Mesenchymal stem cell (in vitro differentiated cells and primary cell): ENCODE data around the gene MRFAP1.

Experiments
- DNase-seq: peaks from one replicate; pipeline ENCODE4 v3.0.0-alpha.2; 2013
- H2AFZ ChIP-seq: one replicate; pipeline ENCODE4 v1.6.1; 2013; ENCODE audit warnings: low read depth, mild to moderate bottlenecking, control low read depth, inconsistent platforms, low read length, moderate library complexity
- H2AK5ac ChIP-seq: 2 replicates; pipeline ENCODE4 v1.6.1; 2013; ENCODE audit warnings: low read length, moderate library complexity, mild to moderate bottlenecking, inconsistent platforms; ENCODE audit not compliant: severe bottlenecking
- H2BK120ac ChIP-seq: one replicate; pipeline ENCODE4 v1.6.1; 2013; ENCODE audit warnings: low read depth, mild to moderate bottlenecking, inconsistent platforms, low read length, moderate library complexity
- H2BK12ac ChIP-seq, 2 experiments: one replicate each; pipeline ENCODE4 v1.6.1; 2013; ENCODE audit warnings: inconsistent platforms in 2 of 2, low read length in 2 of 2, mild to moderate bottlenecking in 2 of 2, moderate library complexity in 2 of 2, control low read depth in 1 of 2
- H2BK15ac ChIP-seq: one replicate; pipeline ENCODE4 v1.6.1; 2013; ENCODE audit warnings: mild to moderate bottlenecking, low read depth, inconsistent platforms; ENCODE audit not compliant: poor library complexity, severe bottlenecking
- H2BK5ac ChIP-seq: 2 replicates; pipeline ENCODE4 v1.6.1; 2013; ENCODE audit warnings: low read depth, mild to moderate bottlenecking, low read length, control low read depth, inconsistent platforms; ENCODE audit not compliant: poor library complexity, severe bottlenecking
- H3K14ac ChIP-seq, 2 experiments: one replicate each; pipeline ENCODE4 v1.6.1; 2013; ENCODE audit warnings: inconsistent platforms in 2 of 2, low read length in 2 of 2, control low read depth in 1 of 2, mild to moderate bottlenecking in 1 of 2, moderate library complexity in 1 of 2
- H3K18ac ChIP-seq, 2 experiments: one replicate each; pipeline ENCODE4 v1.6.1; 2013; ENCODE audit warnings: inconsistent platforms in 2 of 2, low read length in 2 of 2, control low read depth in 1 of 2, low read depth in 1 of 2, mild to moderate bottlenecking in 1 of 2
- H3K23ac ChIP-seq, 2 experiments: one replicate each; pipeline ENCODE4 v1.6.1; 2013; ENCODE audit warnings: inconsistent platforms in 2 of 2, low read length in 2 of 2, mild to moderate bottlenecking in 2 of 2, moderate library complexity in 2 of 2, control low read depth in 1 of 2
- H3K27ac ChIP-seq: 2 replicates; pipeline ENCODE4 v1.5.1; 2013; ENCODE audit warnings: mild to moderate bottlenecking, moderate library complexity, low read length, control low read depth, inconsistent platforms; ENCODE audit not compliant: poor library complexity, severe bottlenecking
- H3K27me3 ChIP-seq, 2 experiments: 2 replicates each; pipeline versions ENCODE4 v1.6.1 to v1.7.0; 2013; ENCODE audit warnings: low read length in 2 of 2, mild to moderate bottlenecking in 2 of 2, moderate library complexity in 2 of 2, control low read depth in 1 of 2, inconsistent platforms in 1 of 2; ENCODE audit not compliant: control insufficient read depth in 1 of 2, insufficient read depth in 1 of 2
- H3K36me3 ChIP-seq, 2 experiments: 2 replicates each; pipeline versions ENCODE4 v1.6.1 to v1.7.0; 2013; ENCODE audit warnings: low read length in 2 of 2, control low read depth in 1 of 2, inconsistent platforms in 1 of 2, low read depth in 1 of 2, mild to moderate bottlenecking in 1 of 2; ENCODE audit not compliant: insufficient read depth in 2 of 2, control insufficient read depth in 1 of 2
- H3K4ac ChIP-seq, 2 experiments: one replicate each; pipeline ENCODE4 v1.6.1; 2013; ENCODE audit warnings: inconsistent platforms in 2 of 2, low read length in 2 of 2, mild to moderate bottlenecking in 2 of 2, moderate library complexity in 2 of 2, control low read depth in 1 of 2, low read depth in 1 of 2
- H3K4me1 ChIP-seq: 2 replicates; pipeline ENCODE4 v1.6.1; 2013; ENCODE audit warnings: low read depth, low read length, control low read depth; ENCODE audit not compliant: control insufficient read depth, insufficient read depth
- H3K4me2 ChIP-seq: 2 replicates; pipeline ENCODE4 v1.6.1; 2013; ENCODE audit warnings: low read length, mild to moderate bottlenecking, inconsistent platforms; ENCODE audit not compliant: poor library complexity, severe bottlenecking
- H3K4me3 ChIP-seq, 2 experiments: 2 replicates each; pipeline versions ENCODE4 v1.5.1 to v1.7.0; 2013; ENCODE audit warnings: low read length in 2 of 2, mild to moderate bottlenecking in 2 of 2, control low read depth in 1 of 2, low read depth in 1 of 2; ENCODE audit not compliant: insufficient read depth in 1 of 2
- H3K79me1 ChIP-seq: replicated peaks from 2 replicates; pipeline ENCODE4 v1.6.1; 2013; ENCODE audit warnings: mild to moderate bottlenecking, control low read depth, low read length, inconsistent platforms; ENCODE audit not compliant: poor library complexity, severe bottlenecking
- H3K9ac ChIP-seq: 2 replicates; pipeline ENCODE4 v1.7.0; 2013; ENCODE audit warnings: mild to moderate bottlenecking, low read length, moderate library complexity
- H3K9me3 ChIP-seq: 2 replicates; pipeline ENCODE4 v1.7.0; 2013; ENCODE audit warnings: mild to moderate bottlenecking, low read length; ENCODE audit not compliant: control insufficient read depth
- H4K8ac ChIP-seq: one replicate; pipeline ENCODE4 v1.6.1; 2013; ENCODE audit warnings: inconsistent platforms, mild to moderate bottlenecking, low read length, moderate library complexity
- H4K91ac ChIP-seq: one replicate; pipeline ENCODE4 v1.6.1; 2013; ENCODE audit warnings: mild to moderate bottlenecking, low read length, inconsistent platforms
- WGBS: methylation state at CpG from one replicate; pipeline ENCODE4 v1.1.7; 2013; ENCODE audit warnings: mixed read lengths; 5-methylcytosine and 5-hydroxymethylcytosine counted together

Gene MRFAP1

GRCh38 chr4:6612961-6613675 is 27.4 kb upstream of the MRFAP1 start:
- no peak overlapping the region for H2BK5ac ChIP-seq
- H3K27me3 ChIP-seq = no peaks in the 10 kb centered on the region
- H2AK5ac ChIP-seq = no peak overlapping the region
- H2BK120ac ChIP-seq = no peak overlapping the region
- no peak overlapping the region for H3K4ac ChIP-seq
- no peak overlapping the region for H3K18ac ChIP-seq
- no peaks in the 10 kb centered on the region for H3K9me3 ChIP-seq
- no peak overlapping the region for H3K27ac ChIP-seq
- no peak overlapping the region for H4K8ac ChIP-seq
- peaks cover 1% of the 10 kb centered on the region for H3K79me1 ChIP-seq
- no peak for DNase-seq
- WGBS = 98% methylated on average over 3 of the region's 3 CpGs
- H3K14ac ChIP-seq = no peak overlapping the region
- H4K91ac ChIP-seq = no peak overlapping the region
- no peak overlapping the region for H3K4me3 ChIP-seq
- no peak overlapping the region for H3K23ac ChIP-seq
- no peaks in the 10 kb centered on the region for H3K4me1 ChIP-seq
- H2BK15ac ChIP-seq = no peak overlapping the region
- no peak overlapping the region for H3K4me2 ChIP-seq
- H3K36me3 ChIP-seq = peaks cover 66 to 79% of the 10 kb centered on the region in 2 experiments
- no peak overlapping the region for H2AFZ ChIP-seq
- no peak overlapping the region for H2BK12ac ChIP-seq
- no peak overlapping the region for H3K9ac ChIP-seq

- no peak overlapping the region for H3K4me3 ChIP-seq
- no peak overlapping the region for H3K23ac ChIP-seq
- H2BK12ac ChIP-seq = no peak overlapping the region
- no peak overlapping the region for H2AFZ ChIP-seq
- no peaks in the 10 kb centered on the region for H3K27me3 ChIP-seq
- H4K91ac ChIP-seq = no peak overlapping the region
- no peak overlapping the region for H3K27ac ChIP-seq
- no peak overlapping the region for H3K4me2 ChIP-seq
- DNase-seq = no peak
- H3K18ac ChIP-seq = no peak overlapping the region
- no peaks in the 10 kb centered on the region for H3K4me1 ChIP-seq
- H4K8ac ChIP-seq = no peak overlapping the region
- no peaks in the 10 kb centered on the region for H3K9me3 ChIP-seq
- no peak overlapping the region for H3K14ac ChIP-seq
- no peak overlapping the region for H3K9ac ChIP-seq
- H2AK5ac ChIP-seq = no peak overlapping the region
- H2BK5ac ChIP-seq = no peak overlapping the region
- no peak overlapping the region for H2BK120ac ChIP-seq
- H3K4ac ChIP-seq = no peak overlapping the region
- no peak overlapping the region for H2BK15ac ChIP-seq
- peaks cover 1% of the 10 kb centered on the region for H3K79me1 ChIP-seq
- H3K36me3 ChIP-seq = peaks cover 68 to 80% of the 10 kb centered on the region in 2 experiments
- 93% methylated on average over 17 of the region's 17 CpGs for WGBS
Observed at GRCh38 chr4:6613676-6614651, 26.5 kb upstream of the MRFAP1 start.

DNA sequence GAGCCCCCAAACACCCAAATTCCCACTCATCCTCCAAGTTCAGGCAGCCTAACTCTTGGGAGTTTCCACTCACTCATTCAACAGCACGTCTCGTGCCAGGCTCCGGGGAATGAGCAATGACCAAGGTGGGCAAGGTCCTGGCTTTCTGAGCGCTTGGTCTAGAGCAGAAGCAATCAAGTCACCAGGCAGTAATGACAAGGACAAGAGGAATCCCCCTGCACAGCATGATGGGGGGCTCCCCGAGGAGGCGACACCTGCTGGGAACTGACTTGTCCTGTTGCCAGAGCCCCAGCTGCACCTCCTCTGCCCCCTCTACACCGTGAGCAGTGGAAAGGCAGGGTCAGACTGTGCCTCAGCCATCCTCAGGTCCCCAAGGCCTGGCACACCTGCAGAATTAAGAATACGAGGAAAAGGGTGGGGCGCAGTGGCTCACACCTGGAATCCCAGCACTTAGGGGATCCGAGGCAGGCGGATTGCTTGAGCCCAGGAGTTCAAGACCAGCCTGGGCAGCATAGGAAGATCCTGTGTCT is 25.7 kb upstream of the MRFAP1 start:
- 96% methylated on average over 11 of the region's 11 CpGs for WGBS
- no peak overlapping the region for H2AFZ ChIP-seq

More for the DNA sequence above, 25.7 kb upstream of the MRFAP1 start:
- H2BK5ac ChIP-seq = no peak overlapping the region
- H2BK15ac ChIP-seq = no peak overlapping the region
- H3K4me3 ChIP-seq = no peak overlapping the region
- no peaks in the 10 kb centered on the region for H3K27me3 ChIP-seq
- no peak overlapping the region for H2BK120ac ChIP-seq
- no peak overlapping the region for H3K14ac ChIP-seq
- no peak for DNase-seq
- H3K9ac ChIP-seq = no peak overlapping the region
- no peaks in the 10 kb centered on the region for H3K9me3 ChIP-seq
- H3K79me1 ChIP-seq = peaks cover 1% of the 10 kb centered on the region
- H2BK12ac ChIP-seq = no peak overlapping the region
- H3K4me2 ChIP-seq = no peak overlapping the region
- H3K4ac ChIP-seq = no peak overlapping the region
- H4K8ac ChIP-seq = no peak overlapping the region
- no peak overlapping the region for H3K18ac ChIP-seq
- no peaks in the 10 kb centered on the region for H3K4me1 ChIP-seq
- H2AK5ac ChIP-seq = no peak overlapping the region
- no peak overlapping the region for H4K91ac ChIP-seq
- H3K36me3 ChIP-seq = peaks cover 73 to 80% of the 10 kb centered on the region in 2 experiments
- no peak overlapping the region for H3K23ac ChIP-seq
- H3K27ac ChIP-seq = no peak overlapping the region
